ENCODE results near the gene POC1A.

DNA sequence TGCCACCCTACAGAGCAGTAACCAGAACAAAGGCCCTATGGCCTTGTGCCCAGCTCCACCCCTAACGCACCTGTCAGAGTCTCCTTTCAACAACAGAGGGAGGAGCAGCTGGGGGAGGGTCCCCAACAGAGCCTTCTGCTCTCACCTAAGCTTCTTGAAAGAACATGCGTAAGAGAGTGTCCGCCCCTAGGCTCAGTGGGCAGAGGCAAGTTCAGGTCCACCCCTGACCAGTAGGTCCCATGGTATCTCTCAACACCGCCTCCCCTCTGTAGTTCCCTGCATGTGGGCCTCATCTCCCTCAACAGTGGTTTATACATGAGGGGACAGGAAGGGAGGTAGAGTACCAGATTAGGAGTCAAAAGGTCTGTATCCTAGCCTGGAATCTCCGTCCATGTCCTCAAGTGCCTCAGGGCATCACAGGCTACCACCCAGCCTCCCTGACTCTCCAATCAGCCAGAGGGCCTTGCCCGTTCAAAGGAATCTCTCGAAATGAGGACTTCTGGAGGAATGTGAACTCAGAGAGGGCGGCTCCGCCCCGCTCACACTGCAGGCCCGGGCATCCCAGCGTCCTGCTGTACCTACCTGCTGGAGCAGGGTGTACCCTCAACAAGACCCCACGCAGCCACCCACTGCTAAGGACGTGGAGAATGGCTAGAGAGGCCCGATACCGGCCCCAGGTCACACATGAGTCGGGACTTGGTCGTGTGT, 680 bp downstream of the POC1A start:
- no peak for TF ChIP-seq POLR2A (IDR thresholded peaks at IDR 0.05)
- TF ChIP-seq, protein P1, sequence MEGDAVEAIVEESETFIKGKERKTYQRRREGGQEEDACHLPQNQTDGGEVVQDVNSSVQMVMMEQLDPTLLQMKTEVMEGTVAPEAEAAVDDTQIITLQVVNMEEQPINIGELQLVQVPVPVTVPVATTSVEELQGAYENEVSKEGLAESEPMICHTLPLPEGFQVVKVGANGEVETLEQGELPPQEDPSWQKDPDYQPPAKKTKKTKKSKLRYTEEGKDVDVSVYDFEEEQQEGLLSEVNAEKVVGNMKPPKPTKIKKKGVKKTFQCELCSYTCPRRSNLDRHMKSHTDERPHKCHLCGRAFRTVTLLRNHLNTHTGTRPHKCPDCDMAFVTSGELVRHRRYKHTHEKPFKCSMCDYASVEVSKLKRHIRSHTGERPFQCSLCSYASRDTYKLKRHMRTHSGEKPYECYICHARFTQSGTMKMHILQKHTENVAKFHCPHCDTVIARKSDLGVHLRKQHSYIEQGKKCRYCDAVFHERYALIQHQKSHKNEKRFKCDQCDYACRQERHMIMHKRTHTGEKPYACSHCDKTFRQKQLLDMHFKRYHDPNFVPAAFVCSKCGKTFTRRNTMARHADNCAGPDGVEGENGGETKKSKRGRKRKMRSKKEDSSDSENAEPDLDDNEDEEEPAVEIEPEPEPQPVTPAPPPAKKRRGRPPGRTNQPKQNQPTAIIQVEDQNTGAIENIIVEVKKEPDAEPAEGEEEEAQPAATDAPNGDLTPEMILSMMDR (IDR thresholded peaks at IDR 0.05) = no peak

Data from testis (tissue), 2 donors.